ENCODE results near the gene IGF2BP2.
"Not testable (repeated sequence)": the region's sequence is repeated elsewhere in the genome, so short reads cannot be mapped to it uniquely, and the experiment has no call there.

The IGF2BP2 gene

GRCh38 chr3:185781759-185782158 lies 43.1 kb downstream of the IGF2BP2 start:
- H3K27me3 ChIP-seq (ENCODE audit: insufficient read depth, low read length), result no peaks in the 10 kb centered on the region
- WGBS, result 86% methylated on average over 3 of the region's 3 CpGs
- H3K4me1 ChIP-seq (ENCODE audit: insufficient read depth, low read length), result peaks cover 79% of the 10 kb centered on the region
- no peak overlapping the region for H3K9ac ChIP-seq (ENCODE audit: low read depth, low read length)
- H3K4me3 ChIP-seq (ENCODE audit: low read length), result no peak overlapping the region
- H3K9me3 ChIP-seq (ENCODE audit: insufficient read depth, low read depth, low read length), result no peaks in the 10 kb centered on the region
- no peaks in the 10 kb centered on the region; the same call in 1 of the 2 replicates for H3K36me3 ChIP-seq (ENCODE audit: insufficient read depth, low read length)
- H3K27ac ChIP-seq (ENCODE audit: low read depth, low read length), result no peak overlapping the region

GRCh38 chr3:185779461-185779860 lies 45.4 kb downstream of the IGF2BP2 start:
- peak overlapping the region; percentile 76 for H3K27ac ChIP-seq (ENCODE audit: low read depth, low read length)

GRCh38 chr3:185778821-185779220 lies 46.0 kb downstream of the IGF2BP2 start:
- peaks cover 66% of the 10 kb centered on the region for H3K4me1 ChIP-seq (ENCODE audit: insufficient read depth, low read length)
- peak overlapping the region; percentile 31; the same call in 1 of the 2 replicates for H3K9ac ChIP-seq (ENCODE audit: low read depth, low read length)
- 88% methylated on average over 1 of the region's 1 CpG for WGBS
- H3K4me3 ChIP-seq (ENCODE audit: low read length), result no peak overlapping the region
- no peaks in the 10 kb centered on the region for H3K27me3 ChIP-seq (ENCODE audit: insufficient read depth, low read length)
- no peaks in the 10 kb centered on the region for H3K9me3 ChIP-seq (ENCODE audit: insufficient read depth, low read depth, low read length)
- peak overlapping the region; percentile 76 for H3K27ac ChIP-seq (ENCODE audit: low read depth, low read length)
- no peaks in the 10 kb centered on the region for H3K36me3 ChIP-seq (ENCODE audit: insufficient read depth, low read length)

More at GRCh38 chr3:185779461-185779860, 45.4 kb downstream of the IGF2BP2 start:
- Histone ChIP-seq H3K4me1 (ENCODE audit: insufficient read depth, low read length) (peaks cover 67% of the 10 kb centered on the region), H3K36me3 (ENCODE audit: insufficient read depth, low read length) (no peaks in the 10 kb centered on the region), H3K27me3 (ENCODE audit: insufficient read depth, low read length) (no peaks in the 10 kb centered on the region), H3K4me3 (ENCODE audit: low read length) (0 out of 2 replicates have a peak overlapping the region, but pooled peaks have one; percentile 5), H3K9ac (ENCODE audit: low read depth, low read length) (peak overlapping the region; percentile 35), H3K9me3 (ENCODE audit: insufficient read depth, low read depth, low read length) (no peaks in the 10 kb centered on the region)
- 15% methylated on average over 2 of the region's 2 CpGs for WGBS

GRCh38 chr3:185778094-185778493 lies 46.7 kb downstream of the IGF2BP2 start:
- 92% methylated on average over 4 of the region's 4 CpGs for WGBS
- no peak overlapping the region for H3K27ac ChIP-seq (ENCODE audit: low read depth, low read length)
- H3K9me3 ChIP-seq (ENCODE audit: insufficient read depth, low read depth, low read length), result no peaks in the 10 kb centered on the region
- H3K9ac ChIP-seq (ENCODE audit: low read depth, low read length), result no peak overlapping the region
- peaks cover 68% of the 10 kb centered on the region for H3K4me1 ChIP-seq (ENCODE audit: insufficient read depth, low read length)
- no peaks in the 10 kb centered on the region for H3K36me3 ChIP-seq (ENCODE audit: insufficient read depth, low read length)
- no peaks in the 10 kb centered on the region for H3K27me3 ChIP-seq (ENCODE audit: insufficient read depth, low read length)
- H3K4me3 ChIP-seq (ENCODE audit: low read length), result no peak overlapping the region

- Histone ChIP-seq H3K36me3 (ENCODE audit: insufficient read depth, low read length) (no peaks in the 10 kb centered on the region), H3K9ac (ENCODE audit: low read depth, low read length) (no peak overlapping the region), H3K27ac (ENCODE audit: low read depth, low read length) (no peak overlapping the region), H3K27me3 (ENCODE audit: insufficient read depth, low read length) (no peaks in the 10 kb centered on the region), H3K4me3 (ENCODE audit: low read length) (no peak overlapping the region), H3K4me1 (ENCODE audit: insufficient read depth, low read length) (peaks cover 61% of the 10 kb centered on the region), H3K9me3 (ENCODE audit: insufficient read depth, low read depth, low read length) (no peaks in the 10 kb centered on the region)
- 79% methylated on average over 8 of the region's 8 CpGs for WGBS
Observed at GRCh38 chr3:185770109-185770508, 54.7 kb downstream of the IGF2BP2 start.

- H3K27ac ChIP-seq (ENCODE audit: low read depth, low read length); H3K36me3 ChIP-seq (ENCODE audit: insufficient read depth, low read length); H3K27me3 ChIP-seq (ENCODE audit: insufficient read depth, low read length); H3K9me3 ChIP-seq (ENCODE audit: insufficient read depth, low read depth, low read length); H3K9ac ChIP-seq (ENCODE audit: low read depth, low read length); H3K4me3 ChIP-seq (ENCODE audit: low read length): not testable (repeated sequence)
- H3K4me1 ChIP-seq (ENCODE audit: insufficient read depth, low read length), result peaks cover 64% of the 10 kb centered on the region
- WGBS, result 79% methylated on average over 4 of the region's 4 CpGs
Observed at GRCh38 chr3:185768578-185768982, 56.3 kb downstream of the IGF2BP2 start.

- peaks cover 59% of the 10 kb centered on the region for H3K4me1 ChIP-seq (ENCODE audit: insufficient read depth, low read length)
- no peak overlapping the region for H3K27ac ChIP-seq (ENCODE audit: low read depth, low read length)
- H3K9me3 ChIP-seq (ENCODE audit: insufficient read depth, low read depth, low read length), result no peaks in the 10 kb centered on the region
- no peaks in the 10 kb centered on the region for H3K36me3 ChIP-seq (ENCODE audit: insufficient read depth, low read length)
- H3K4me3 ChIP-seq (ENCODE audit: low read length), result no peak overlapping the region
- 91% methylated on average over 3 of the region's 3 CpGs for WGBS
- no peak overlapping the region for H3K9ac ChIP-seq (ENCODE audit: low read depth, low read length)
- no peaks in the 10 kb centered on the region for H3K27me3 ChIP-seq (ENCODE audit: insufficient read depth, low read length)
Observed at GRCh38 chr3:185767002-185767688, 57.7 kb downstream of the IGF2BP2 start.

GRCh38 chr3:185766329-185767001 lies 58.4 kb downstream of the IGF2BP2 start:
- Histone ChIP-seq H3K4me1 (ENCODE audit: insufficient read depth, low read length) (peaks cover 56% of the 10 kb centered on the region), H3K27ac (ENCODE audit: low read depth, low read length) (no peak overlapping the region), H3K9ac (ENCODE audit: low read depth, low read length) (no peak overlapping the region), H3K36me3 (ENCODE audit: insufficient read depth, low read length) (no peaks in the 10 kb centered on the region), H3K27me3 (ENCODE audit: insufficient read depth, low read length) (no peaks in the 10 kb centered on the region), H3K9me3 (ENCODE audit: insufficient read depth, low read depth, low read length) (no peaks in the 10 kb centered on the region), H3K4me3 (ENCODE audit: low read length) (no peak overlapping the region)
- 95% methylated on average over 2 of the region's 5 CpGs for WGBS

- WGBS, result 89% methylated on average over 3 of the region's 3 CpGs
- Histone ChIP-seq H3K27me3 (ENCODE audit: insufficient read depth, low read length) (no peaks in the 10 kb centered on the region), H3K4me1 (ENCODE audit: insufficient read depth, low read length) (peaks cover 54% of the 10 kb centered on the region), H3K27ac (ENCODE audit: low read depth, low read length) (no peak overlapping the region), H3K4me3 (ENCODE audit: low read length) (no peak overlapping the region), H3K9ac (ENCODE audit: low read depth, low read length) (no peak overlapping the region), H3K9me3 (ENCODE audit: insufficient read depth, low read depth, low read length) (no peaks in the 10 kb centered on the region), H3K36me3 (ENCODE audit: insufficient read depth, low read length) (no peaks in the 10 kb centered on the region)
Observed at GRCh38 chr3:185764980-185765370, 59.9 kb downstream of the IGF2BP2 start.

- Histone ChIP-seq H3K4me1 (ENCODE audit: insufficient read depth, low read length) (peaks cover 58% of the 10 kb centered on the region), H3K36me3 (ENCODE audit: insufficient read depth, low read length) (no peaks in the 10 kb centered on the region), H3K9ac (ENCODE audit: low read depth, low read length) (no peak overlapping the region), H3K27me3 (ENCODE audit: insufficient read depth, low read length) (no peaks in the 10 kb centered on the region), H3K9me3 (ENCODE audit: insufficient read depth, low read depth, low read length) (no peaks in the 10 kb centered on the region), H3K4me3 (ENCODE audit: low read length) (no peak overlapping the region), H3K27ac (ENCODE audit: low read depth, low read length) (no peak overlapping the region)
- WGBS, result 79% methylated on average over 6 of the region's 6 CpGs
Observed at GRCh38 chr3:185764163-185764979, 60.5 kb downstream of the IGF2BP2 start.
